HG02623 (cell line): Measurements from ENCODE around the gene ST6GALNAC3.

ENCODE experiments used
- ATAC-seq: cut with Tn5 transposase; IDR thresholded peaks from one replicate; pipeline ENCODE4 v1.9.1; 2021; ENCODE audit warnings: moderate library complexity; ENCODE audit not compliant: unreplicated experiment

Gene ST6GALNAC3

DNA sequence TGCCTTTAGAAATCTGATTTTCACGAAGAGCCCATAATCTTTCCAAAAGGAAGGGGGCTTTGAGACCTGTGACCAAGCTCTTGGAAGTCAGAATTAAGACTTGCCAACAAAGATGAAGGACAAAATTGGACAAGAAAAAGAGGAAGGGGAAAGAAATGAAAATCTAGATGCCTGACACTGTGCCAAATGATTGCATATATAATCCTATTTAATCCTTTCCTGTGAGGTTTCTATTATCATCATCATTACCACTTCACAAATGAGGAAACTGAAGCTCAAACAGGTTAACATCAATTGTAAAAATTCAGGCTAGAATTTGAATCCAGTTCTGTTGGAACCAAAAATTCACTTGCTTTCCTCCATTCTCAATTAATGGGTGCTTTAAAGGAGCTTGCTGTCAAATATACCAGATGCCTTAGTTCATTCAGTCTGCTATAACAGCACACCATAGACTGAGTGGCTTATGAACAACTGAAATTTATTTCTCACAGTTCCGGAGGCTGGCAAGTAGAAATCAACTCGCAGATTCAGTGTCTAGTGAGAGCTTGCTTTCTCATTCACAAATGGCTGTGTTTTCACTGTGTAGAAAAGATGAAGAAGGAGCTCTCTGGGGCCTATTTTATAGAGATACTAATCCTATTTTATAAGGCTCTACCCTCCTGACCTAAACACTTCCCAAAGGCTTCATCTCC, 595.2 kb downstream of the ST6GALNAC3 start:
- no peak for ATAC-seq

DNA sequence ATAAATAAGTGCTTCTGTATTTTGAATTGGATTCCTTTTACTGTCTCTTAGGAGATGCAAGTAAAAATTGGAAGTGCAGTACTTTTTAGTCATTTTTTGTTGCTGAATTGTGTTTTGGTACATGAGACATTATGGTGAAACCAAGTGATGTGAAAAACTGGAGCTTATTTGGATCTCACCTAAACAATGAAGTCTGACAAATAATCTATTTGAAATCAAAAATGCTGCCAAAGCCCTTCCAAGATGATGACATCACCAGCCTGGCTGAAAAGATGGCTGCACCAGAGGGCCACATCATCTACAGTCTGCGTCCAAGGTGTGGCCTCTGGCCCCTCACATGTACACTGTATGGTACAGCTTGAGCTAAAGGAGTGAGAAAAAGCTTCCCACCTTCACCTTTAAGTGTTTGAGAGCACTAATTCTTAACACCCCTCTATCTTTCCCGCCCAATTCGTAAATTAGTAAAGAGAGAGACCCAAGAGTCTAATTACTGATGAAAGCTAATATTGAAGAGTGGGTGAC, 600.2 kb downstream of the ST6GALNAC3 start:
- no peak for ATAC-seq

DNA sequence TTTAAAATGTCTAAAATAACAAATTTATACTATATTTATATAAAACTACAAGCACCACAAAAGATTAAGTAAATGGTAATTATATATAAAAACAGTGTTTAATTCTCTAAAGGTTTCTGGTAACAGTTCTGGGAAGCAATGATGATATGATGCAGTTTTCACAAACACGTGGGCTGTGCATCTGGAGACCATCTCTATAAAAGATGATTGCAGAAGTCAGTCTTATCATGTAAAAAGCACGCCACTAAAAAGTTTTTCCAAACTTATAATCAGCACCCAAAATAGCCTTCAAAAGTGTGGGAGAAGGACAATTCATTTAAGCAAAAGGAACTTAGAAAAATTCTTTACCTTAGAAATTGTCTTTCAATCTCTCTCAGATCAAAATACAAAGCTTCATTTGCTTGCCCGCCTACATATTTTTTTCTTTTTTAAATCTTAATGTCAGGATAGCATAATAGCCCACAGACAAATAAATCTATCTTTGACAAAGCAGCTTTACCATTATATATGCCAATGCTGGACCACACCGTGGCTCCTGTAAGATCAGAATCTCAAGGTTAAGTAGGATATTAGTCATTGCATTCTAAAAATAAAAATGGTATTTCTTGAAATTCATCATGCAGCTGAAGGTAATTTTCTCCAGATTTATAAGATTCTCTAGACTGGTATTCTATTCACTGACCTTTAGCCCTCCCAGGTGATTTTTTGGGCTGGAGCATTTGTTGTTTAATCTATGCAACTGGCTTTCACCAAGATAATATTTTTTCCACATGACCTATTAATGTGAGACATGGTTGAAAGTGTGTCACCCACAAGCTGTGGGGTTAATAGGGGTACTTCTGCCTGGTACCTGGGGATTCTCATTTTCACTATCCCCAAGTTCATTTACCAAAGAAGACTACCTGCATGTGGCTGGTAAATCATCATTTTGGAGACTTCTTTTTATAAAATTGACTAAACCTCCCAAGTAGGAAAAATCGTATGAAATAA, 603.2 kb downstream of the ST6GALNAC3 start:
- no peak for ATAC-seq

DNA sequence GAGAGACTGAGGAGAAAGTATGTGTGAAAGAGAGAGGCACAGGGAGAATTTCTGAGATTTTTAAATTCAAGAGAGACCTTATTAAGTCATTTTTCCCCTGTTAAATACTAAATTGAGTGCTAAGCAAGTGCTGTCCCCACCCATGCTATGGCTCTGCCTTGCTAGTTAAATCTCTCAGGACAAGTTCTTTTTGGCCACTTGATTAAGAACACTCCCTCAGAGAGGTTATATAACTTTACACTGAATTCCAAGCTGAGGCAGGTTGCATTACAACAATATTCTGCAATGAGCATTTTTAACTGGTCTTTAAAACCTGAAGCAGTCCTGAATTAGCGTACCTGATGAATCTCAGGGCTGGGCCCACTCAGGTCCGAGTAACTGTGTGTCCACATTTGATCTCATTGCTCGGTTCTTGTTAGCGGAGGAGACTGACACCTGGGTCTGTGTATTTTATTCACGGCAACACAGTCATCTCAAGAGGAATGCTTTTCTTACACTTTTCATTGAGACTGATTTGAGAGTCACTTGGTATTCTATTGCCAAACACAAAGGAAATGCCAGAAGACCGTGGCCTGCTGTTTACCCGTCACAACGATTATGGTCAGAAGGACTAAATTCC, 605.1 kb downstream of the ST6GALNAC3 start:
- no peak for ATAC-seq

DNA sequence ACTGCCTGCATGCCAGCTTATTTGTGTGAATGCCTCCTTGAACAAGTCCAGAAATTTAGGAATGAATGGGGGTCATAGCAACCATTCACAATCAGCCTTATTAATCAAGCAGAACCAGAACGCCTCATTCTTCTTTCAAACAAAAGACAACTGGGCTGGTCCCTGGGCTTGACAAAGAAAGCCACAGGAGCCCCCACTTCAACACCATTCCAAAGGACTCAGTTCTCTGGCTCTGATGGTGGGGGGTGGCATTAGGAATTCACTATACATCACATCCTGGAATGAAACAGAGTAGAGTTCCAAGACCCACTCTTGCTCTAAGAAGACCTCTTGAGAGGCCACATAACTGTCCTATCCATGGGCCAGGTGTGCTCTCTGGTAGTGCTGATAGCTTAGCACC, 606.1 kb downstream of the ST6GALNAC3 start:
- ATAC-seq = no peak

DNA sequence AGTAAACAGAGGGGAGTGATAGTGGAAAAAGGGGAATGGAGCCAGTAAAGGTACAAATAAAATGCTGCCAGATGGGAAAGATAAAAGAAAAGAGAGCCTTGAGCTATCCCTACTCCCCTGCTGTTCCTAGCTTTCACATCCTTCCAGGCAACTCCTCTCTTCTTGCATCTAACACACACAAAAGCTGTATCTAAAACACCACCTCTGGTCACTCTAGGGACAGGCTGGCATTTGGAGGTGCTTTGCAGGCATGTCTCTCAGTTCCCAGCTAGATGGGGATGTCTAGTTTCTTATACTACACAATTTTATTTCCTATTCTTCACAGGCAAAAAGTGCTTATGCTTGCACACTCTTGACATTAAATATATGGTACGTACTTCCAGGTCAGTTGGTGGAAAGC, 607.6 kb downstream of the ST6GALNAC3 start:
- no peak for ATAC-seq
